ENCODE data around the gene NID1.
"Not testable (repeated sequence)": the region's sequence is repeated elsewhere in the genome, so short reads cannot be mapped to it uniquely, and the experiment has no call there.

The NID1 gene

DNA sequence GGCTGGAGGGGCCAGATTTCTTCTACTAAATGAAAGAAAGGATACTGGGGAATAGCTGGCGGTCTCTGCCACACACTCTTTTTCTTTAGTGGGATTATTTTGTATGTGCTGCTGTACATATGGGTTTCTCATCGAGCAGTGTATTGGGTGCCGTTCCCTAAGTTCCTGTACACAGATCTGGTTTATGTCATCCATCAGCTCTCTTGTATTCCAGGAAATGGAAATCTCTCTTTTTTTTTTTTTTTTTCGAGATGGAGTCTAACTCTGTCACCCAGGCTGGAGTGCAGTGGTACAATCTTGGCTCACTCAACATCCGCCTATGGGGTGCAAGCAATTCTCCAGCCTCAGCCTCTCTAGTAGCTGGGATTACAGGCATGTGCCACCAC is 27.0 kb upstream of the NID1 start:
- no peak for DNase-seq

DNA sequence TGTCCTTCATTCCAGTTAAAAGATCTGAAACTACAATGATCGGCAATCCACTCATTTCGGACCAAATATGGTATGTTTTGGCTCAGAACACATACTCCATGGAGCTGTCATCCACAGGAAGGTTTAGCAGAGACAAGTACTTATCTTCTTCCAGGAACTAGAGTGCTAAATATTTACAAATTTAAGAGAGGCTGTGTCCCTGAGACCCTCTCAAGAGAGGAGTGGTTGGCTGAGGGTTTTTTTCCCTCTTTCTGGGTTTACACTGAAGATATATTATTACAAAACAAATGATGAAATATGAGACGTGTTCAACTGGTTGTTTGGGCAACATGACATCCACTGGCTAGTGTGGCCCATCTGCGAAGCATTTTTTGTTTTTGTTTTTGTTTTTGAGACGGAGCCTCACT is 25.9 kb upstream of the NID1 start:
- DNase-seq = no peak

DNA sequence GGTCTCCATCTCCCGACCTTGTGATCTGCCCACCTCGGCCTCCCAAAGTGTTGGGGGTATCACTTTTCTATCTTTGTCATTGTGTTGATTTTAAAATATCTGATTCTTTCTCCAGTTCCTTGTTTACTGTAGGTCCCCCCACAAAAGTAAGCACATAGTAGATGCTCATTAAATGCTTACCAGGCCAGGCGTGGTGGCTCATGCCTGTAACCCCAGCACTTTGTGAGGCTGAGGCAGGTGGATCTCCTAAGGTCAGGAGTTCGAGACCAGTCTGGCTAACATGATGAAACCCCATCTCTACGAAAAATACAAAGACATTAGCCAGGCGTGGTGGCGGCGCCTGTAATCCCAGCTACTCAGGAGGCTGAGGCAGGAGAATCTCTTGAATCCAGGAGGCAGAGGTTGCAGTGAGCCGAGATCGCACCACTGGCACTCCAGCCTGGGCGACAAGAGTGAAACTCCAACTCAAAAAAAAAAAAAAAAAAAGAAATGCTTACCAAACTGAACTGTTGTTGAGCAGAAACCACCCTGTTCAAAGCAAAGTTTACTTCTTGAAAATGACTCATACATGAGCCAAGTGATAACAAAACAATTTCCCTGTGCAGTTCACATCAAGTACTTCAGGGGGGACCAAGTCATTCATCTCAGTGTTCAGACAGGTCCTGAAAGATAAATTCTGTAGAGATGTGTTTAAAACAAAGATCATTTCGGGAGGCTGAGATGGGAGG is 24.3 kb upstream of the NID1 start:
- DNase-seq = no peak

DNA sequence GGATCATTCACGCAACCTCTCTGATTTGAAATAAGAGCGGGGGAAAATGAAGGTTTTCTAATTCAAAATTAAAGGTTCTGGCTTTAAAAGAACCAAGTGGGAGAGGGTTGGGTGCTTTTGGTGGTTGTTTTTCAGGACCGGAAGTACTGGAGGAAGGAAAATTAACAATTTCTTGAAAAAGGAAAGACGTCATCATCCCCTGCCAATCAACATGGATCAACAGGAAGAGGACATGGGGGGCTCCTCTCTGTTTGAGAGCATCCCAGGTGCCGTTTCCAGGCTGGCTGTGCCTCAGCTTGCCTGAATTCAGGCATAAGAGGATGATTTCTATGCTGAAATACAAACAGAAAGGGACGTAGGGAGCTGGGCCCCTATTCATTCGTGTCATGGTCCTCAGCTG is 21.6 kb upstream of the NID1 start:
- DNase-seq = no peak

DNA sequence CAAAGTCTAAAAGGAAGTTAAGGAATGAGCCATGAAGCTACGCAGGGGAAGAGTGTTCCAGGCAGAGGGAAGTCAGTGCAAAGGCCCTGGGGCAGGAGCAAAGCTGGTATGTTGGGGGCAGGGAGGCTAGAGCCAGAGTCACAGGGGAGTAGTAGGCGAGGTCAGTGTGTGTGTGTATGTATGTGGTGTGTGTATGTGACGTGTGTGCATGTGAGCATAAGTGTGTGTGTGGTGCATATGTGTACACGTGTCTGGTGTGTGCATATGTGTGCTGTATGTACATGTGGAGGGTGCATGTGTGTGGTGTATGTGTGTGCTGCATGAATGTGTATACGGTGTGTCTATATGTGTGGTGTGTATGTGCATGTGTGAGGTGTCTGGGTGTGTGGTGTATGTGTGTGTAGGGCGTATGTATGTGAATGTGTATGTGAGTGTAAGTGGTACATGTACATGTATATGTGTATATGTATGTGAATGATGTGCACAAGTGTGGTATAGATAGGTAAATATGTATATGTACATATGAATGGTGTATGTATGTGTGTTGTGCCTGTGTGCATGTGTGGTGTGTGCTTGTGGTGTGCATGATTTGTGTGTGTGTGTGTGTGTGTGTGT is 20.8 kb upstream of the NID1 start:
- no peak for DNase-seq

DNA sequence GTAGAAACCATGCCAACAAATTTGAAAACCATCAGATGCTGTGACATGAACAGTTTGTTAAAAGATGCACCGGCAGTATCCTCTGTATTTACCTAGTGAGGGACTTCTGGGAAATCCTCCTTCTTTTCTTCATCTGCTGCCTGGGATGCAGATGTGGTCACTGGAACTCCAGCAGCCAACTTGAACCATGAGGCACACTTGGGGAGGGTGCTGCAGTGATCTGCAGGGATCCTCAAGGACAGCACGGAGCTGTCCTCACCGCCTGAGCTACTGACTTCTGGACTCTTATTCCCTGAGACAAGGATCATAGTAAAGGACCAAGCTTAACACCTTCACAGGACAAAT is 19.5 kb upstream of the NID1 start:
- DNase-seq = no peak

DNA sequence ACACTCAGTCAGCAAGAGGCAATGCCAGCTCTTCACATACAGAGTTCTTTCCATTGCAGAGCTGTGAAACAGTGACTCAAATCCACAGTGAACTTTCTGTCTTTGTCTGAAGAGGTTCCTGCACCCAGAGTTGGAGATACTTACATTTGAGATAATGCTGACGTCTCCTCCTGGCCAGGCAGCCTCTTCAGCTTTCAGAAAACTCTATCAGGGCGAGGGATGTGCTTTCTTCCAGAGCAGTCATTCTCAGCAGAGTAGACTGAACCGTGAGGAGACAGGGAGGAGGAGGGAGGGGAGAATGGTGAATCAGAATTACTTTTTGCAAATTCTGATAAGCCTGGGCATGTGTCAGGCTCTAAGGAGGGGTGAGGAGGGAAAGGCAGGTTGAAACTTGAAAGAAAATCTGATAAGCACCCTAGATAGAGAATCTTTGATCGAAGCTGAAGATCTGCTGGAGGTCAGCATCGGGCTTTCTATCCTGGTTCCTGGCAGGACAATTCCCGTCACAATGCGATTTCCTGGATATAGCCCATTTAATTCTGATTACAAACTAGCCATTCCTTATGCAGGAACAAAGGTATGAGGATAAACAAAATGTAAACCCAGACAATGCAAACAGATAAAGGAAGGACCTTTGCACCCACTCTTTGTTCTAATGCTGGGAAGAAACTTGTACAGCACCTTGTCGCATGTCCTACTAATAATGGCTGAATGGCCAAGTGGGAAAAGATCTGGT is 18.9 kb upstream of the NID1 start:
- no peak for DNase-seq

DNA sequence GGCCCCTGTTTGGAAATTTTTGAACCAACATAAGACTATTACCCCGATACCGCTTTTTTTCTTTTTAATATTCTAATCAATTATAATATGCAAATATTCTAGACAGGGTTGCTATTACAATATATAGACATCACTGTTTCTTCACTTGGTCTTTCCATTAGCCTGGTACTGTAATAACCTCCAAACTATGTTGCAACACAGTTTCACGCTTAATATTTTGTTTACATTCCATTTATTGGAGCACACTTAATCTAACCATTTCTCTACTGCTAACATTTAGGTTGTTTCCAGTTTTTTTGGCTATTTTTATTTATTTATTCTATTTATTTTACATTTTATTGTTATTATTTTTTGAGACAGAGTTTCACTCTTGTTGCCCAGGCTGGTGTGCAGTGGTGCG is 17.6 kb upstream of the NID1 start:
- no peak for DNase-seq

DNA sequence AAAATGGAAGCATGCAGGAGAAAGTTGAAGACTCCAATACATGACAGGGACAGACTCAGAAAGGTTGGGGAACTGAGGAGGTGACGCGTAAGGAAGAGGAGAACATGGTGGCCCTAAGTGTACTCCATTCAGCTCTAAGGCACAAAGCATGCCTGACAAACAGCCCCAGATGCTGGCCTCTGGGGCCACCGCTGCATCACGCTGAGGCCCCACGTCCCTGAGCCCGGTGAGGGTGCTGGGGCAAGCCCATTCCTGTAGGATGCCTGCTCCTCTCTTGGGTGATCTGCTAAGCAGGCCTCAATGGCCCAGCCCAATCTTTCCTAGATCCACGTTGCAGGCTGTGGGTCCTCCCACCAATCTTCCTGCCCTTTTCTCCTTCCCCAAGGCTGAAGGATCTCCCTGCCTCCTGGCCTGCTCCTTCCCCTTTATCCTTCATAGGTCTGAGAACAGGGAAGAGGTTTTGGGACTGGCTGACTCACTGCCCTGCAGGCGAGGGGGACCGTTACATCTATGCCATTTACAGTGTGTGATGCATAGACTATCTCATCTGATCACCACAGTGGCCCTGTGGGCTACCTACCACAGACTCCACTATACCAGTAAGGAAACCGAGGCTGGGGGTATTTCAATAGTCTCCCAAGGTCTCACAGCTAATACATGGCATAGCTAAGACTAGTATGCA is 16.8 kb upstream of the NID1 start:
- no peak for DNase-seq

DNA sequence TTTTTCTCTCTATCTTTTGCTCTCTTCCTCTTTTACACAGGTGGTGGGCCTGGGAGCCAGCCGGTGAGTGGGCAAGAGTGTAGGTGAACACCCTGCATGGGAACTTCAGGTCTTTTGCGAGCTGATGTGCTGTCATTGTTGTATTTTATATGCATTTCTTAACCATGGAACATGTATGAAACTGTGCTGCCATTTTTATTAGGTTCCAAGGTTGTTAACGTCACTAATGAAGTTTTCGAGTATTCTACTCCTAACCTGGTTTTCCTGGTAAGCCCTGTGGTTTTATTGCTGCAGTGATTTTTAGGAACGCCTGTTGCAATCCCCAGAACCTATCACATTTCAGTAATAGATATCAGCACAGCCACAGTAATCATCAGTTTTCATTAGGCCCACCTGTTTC is 14.8 kb upstream of the NID1 start:
- no peak for DNase-seq

DNA sequence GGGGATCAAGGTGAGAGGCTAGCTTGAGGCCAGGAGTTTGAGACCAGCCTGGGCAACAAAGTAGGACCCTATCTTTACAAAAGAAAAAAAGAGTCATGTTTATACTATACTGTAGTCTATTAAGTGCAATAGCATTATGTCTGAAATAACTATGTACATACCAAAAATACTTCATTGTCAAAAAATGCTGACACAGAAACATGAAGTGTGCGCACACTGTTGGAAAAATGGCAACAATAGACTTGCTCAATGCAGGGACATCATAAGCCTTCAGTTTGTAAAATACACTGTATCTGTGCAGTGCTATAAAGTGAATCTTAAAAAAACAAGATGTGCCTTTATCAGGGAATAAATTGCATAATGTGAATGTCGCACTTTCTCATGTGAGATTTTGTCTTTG is 14.1 kb upstream of the NID1 start:
- no peak for DNase-seq

DNA sequence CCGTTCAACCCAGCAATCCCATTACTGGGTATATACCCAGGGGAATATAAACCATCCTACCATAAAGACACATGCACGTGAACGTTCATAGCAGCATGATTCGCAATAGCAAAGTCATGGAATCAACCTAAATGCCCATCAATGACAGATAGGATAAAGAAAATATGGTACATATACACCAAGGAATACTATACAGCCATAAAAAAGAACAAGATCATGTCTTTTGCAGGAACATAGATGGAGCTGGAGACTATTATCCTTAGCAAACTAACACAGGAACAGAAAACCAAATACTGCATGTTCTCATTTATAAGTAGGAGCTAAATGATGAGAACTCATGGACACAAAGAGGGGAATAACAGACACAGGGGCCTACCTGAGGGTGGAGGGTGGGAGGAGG is 13.2 kb upstream of the NID1 start:
- DNase-seq = not testable (repeated sequence)

DNA sequence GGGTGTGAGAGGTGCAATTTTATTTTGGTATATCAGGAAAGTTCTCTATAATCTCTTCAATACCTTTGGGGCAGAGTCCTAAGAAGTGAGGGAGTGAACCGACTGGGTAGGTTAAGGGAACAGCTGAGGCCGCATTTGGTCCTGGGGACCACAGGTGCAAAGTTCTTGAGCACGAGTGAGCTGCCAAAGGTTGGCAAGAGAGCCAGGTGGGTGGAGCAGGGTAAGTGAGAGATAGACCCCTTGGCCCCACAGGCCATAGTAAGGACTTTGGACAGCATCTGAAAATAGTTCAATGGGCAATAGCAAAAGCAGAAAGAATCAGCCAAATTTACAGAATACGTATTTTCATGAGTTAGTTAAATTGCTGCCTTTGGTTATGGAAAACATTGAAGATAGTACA is 11.0 kb upstream of the NID1 start:
- DNase-seq = no peak

DNA sequence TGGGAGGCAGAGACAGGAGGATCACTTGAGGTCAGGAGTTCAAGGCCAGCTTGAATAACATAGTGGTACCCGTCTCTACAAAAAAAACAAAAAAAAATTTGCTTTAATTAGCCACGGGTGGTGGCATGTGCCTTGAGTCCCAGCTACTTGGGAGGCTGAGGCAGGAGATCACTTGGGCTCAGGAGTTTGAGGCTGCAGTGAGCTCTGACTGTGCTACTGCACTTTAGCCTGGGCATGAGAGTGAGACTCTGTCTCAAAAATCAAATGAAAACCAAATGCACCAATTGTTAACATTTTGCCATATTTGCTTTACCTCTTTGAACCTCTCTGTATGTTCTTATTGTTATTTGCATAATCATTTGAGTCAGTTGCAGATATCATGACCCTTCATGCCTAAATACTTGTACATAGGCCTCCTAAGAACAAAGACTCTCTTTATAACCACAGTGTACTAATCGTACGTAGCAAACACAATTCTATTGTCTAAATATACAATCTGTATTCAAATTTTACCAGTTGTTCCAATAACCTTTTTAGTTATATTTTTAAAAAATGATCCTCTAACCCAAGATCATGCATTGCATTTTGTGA is 8.5 kb upstream of the NID1 start:
- DNase-seq = no peak

DNA sequence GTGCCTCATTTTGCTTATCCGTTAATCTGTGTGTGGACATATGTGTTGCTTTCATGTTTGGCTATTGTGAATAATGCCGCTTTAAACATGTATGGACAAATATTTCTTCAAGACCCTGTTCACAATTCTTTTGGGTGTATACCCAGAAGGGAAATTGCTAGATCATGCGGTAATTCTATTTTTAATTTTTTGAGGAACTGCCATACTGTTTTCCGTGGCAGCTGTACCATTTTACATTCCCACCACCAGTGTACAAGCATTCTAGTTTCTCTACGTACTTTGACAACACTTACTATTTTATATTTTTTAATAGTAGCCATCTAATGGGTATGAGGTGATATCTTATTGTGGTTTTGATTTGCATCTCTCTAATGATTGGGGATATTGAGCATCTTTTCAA is 7.1 kb upstream of the NID1 start:
- DNase-seq = no peak

DNA sequence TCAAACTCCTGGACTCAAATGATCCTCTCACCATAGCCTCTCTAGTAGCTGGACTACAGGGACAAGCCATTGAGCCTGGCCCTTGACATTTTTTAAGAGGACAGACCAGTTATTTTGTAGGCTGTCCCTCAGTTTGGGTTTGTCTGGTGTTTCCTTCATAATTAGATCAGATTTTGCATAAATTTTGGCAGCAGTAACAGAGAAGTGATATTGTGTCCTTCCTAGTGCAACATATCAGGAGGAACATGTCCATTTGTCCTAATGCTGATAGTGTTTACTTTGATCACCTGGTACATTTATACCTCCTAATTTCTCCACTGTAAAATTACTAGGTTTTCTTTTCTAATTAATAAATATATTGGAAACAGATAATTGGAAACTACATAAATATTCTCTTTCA is 5.9 kb upstream of the NID1 start:
- no peak for DNase-seq

DNA sequence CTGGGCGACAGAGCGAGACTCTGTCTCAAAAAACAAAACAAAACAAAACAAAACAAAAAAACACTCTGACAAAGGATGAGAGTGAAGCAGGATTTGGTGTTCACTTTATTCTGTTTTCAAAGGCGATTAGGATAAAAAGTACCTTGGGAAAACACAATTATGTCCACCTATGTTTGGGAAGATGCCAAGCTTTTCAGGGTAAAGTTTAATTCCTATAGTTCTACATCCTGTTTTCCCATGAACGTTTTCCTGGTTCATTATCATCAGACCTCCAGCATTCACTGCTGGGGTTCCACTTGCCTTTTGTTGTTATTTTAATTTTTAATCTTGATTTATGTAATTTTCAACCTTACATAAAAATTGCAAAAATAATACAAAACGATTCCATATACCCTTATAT is 4.9 kb upstream of the NID1 start:
- DNase-seq = no peak

DNA sequence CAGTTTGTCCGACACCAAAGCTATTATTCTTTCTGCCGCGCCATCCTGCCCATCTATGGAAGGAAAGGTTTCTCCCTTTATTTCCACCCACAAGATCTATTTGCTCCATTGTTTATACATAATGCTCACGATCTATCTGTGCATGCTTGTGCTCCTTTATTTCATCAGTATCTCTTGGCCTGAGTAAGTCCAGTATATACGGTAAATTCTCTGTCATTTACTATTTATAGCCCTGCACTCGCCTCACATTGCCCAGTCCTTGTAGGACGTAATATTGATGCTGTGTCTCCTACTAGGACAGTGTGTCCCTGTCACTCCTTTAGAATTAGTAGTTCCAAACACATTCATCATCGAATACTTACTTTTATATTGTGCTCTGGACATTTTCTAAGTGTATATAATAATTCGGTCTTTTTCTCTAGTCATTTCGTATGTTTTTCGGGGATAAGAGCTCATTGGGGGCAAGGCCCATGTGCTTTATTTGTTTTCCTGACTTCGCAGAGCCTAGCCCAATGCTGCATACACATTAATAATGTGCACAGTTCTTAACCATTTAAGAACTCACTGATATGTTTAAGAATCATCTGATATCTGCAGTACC is 3.1 kb upstream of the NID1 start:
- no peak for DNase-seq

DNA sequence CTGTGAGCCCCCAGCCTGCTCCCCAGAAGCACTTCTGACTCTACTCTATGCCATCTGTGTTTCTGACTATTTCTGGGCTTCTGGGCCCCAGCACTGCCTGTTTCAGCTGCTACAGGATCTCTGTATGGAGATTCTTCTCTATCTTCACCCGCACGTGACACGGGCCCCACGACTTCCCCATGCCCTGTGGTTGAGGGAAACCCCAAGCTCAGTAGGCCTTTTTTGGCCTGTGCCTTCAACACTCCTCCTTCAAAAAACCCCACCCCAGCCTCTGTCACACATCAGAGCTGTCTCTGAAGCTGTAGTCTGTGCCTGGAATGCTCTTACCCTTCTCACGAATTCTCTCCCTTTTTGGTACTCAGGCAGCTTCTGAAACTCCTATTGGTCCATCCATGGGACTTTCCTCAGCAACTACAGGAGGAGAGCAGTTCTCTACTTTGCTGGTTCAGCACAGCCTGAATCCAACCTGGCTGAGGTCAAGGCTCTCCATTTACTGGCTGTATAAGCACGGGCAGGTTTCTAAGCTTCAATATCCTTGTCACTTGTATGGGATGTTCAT is 2.0 kb upstream of the NID1 start:
- DNase-seq = no peak

DNA sequence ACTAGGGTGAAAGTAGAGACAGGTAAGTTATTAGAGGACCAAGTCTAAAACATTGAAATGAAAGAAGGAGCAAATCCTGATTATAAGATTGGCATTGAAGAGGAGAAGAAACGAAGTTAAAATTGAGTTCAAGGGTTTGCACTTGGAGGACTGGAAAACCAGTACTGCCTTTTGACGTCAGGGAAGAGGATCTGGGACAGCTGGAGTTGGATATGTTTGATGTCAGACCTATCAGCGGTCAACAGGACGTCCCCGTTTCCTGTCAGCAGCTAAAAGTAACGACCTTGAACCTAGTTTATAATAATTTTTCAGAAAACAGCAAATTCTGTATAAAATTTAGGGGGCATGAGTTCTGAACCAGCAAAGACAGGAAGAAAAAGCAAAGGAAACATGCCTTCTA is 1.2 kb upstream of the NID1 start:
- DNase-seq = no peak

DNA sequence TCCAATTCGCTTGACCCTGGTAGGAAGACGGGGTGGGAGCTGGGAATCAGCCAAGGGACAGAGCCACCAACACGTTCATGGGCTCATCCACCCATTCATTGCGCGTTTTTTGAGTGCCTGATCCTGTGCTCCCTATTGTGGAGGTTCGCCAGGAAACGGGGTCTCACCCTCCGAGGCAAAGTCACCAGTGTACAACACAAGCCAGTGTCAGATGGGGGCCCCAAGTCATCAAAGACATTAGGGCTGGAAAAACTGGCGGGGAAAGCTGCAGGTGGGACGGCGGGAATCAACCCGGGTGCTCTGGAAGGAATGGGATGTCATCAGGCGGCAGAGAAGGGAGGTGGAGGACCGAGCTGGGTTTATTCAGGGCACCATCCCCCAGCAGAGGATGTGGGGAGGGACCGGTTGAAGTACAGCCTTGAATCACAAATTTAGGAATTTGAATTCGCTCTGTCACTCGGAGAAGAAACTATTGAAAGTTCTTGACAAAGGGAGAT is 667 bp upstream of the NID1 start:
- DNase-seq = no peak

DNA sequence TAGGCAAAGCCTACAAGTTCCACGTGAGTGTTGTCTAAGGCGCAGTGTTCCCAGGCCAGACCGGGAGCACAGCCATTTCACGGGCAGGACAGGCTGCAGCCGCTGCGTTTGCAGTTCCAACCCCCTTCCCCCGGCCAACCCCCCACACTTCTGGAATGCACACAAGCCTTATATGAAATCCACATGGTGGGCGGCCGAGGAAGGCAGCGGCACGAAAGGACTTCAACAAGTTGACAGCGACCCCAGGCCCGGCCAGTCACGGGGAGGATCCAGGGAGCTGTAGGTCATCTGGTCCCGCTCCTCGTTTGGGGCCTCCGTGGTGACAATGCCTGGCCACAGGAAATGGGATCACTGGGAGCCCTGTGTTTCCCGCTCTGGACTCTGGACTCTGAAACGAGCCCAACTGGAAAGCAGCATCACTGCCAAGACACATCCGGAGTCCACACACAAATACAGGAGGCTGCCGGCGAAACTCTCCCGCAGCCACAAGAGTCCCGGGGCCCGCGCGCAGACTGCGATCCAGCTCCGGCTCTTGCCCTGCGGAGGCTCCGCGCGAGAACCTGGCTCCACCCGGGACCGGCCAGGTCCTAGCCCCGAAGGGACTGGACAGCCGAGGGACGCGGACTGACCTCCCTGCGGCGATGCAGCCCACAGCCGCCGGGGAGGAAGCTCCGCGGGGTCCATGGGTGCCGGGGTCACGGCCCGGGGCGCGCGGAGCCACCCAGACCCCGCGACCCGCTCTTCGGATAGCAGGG is 794 bp downstream of the NID1 start:
- no peak for DNase-seq
